Mesodermal cell (in vitro differentiated cells): ENCODE data around the gene CDKN2A.

ENCODE experiments used
- H3K27ac ChIP-seq: 2 replicates; pipeline ENCODE4 v1.7.0; 2013; ENCODE audit warnings: mild to moderate bottlenecking, low read depth, low read length, moderate library complexity; ENCODE audit not compliant: severe bottlenecking
- H3K36me3 ChIP-seq: 2 replicates; pipeline ENCODE4 v1.7.1; 2013; ENCODE audit warnings: mild to moderate bottlenecking, low read length, moderate library complexity; ENCODE audit not compliant: control insufficient read depth, insufficient read depth
- H3K4me1 ChIP-seq: one replicate; pipeline ENCODE4 v1.7.1; 2013; ENCODE audit warnings: mild to moderate bottlenecking, low read length; ENCODE audit not compliant: insufficient read depth, control insufficient read depth, poor library complexity, severe bottlenecking
- H3K4me3 ChIP-seq: 2 replicates; pipeline ENCODE4 v1.7.0; 2013; ENCODE audit warnings: low read length, control low read depth, mild to moderate bottlenecking; ENCODE audit not compliant: insufficient read depth, poor library complexity, severe bottlenecking; ENCODE audit errors: extremely low read depth
- H3K9me3 ChIP-seq: 2 replicates; pipeline ENCODE4 v1.7.1; 2013; ENCODE audit warnings: mild to moderate bottlenecking, low read length, moderate library complexity; ENCODE audit not compliant: control insufficient read depth
- WGBS, 2 experiments: methylation state at CpG; one replicate each; pipeline ENCODE4 v1.1.5; 2013; ENCODE audit warnings: missing lambda C conversion rate in 2 of 2; ENCODE audit not compliant: insufficient coverage in 2 of 2; 5-methylcytosine and 5-hydroxymethylcytosine counted together

CDKN2A gene

GRCh38 chr9:22005702-22006606, 11.8 kb upstream of the CDKN2A start:
- Histone ChIP-seq H3K4me3 (peak overlapping the region; percentile 39), H3K36me3 (peaks cover 17% of the 10 kb centered on the region), H3K27ac (no peak overlapping the region)

GRCh38 chr9:22005021-22005701, 11.0 kb upstream of the CDKN2A start:
- Histone ChIP-seq H3K36me3 (peaks cover 17% of the 10 kb centered on the region), H3K9me3 (no peaks in the 10 kb centered on the region), H3K27ac (no peak overlapping the region), H3K4me3 (peak overlapping the region; percentile 39), H3K4me1 (no peaks in the 10 kb centered on the region)
- 7 to 14% methylated on average over 11 to 20 of the region's 25 CpGs for WGBS, 2 experiments

More at GRCh38 chr9:22005702-22006606, 11.8 kb upstream of the CDKN2A start:
- H3K9me3 ChIP-seq, result no peaks in the 10 kb centered on the region
- no peaks in the 10 kb centered on the region for H3K4me1 ChIP-seq
- WGBS, 2 experiments, result 3 to 4% methylated on average over 36 to 37 of the region's 44 CpGs

GRCh38 chr9:22002038-22002437, 7.8 kb upstream of the CDKN2A start:
- no peak overlapping the region for H3K4me3 ChIP-seq
- no peaks in the 10 kb centered on the region for H3K9me3 ChIP-seq
- no peaks in the 10 kb centered on the region for H3K4me1 ChIP-seq
- no peak overlapping the region for H3K27ac ChIP-seq
- no CpG with 5 or more reads among the region's 1 CpG for WGBS, 2 experiments
- peaks cover 17% of the 10 kb centered on the region for H3K36me3 ChIP-seq

GRCh38 chr9:21998026-21998425, 3.8 kb upstream of the CDKN2A start:
- WGBS, 2 experiments, result no CpG with 5 or more reads among the region's 2 CpGs
- no peaks in the 10 kb centered on the region for H3K4me1 ChIP-seq

GRCh38 chr9:21997480-21997879, 3.3 kb upstream of the CDKN2A start:
- Histone ChIP-seq H3K4me3 (no peak overlapping the region), H3K9me3 (no peaks in the 10 kb centered on the region), H3K27ac (no peak overlapping the region), H3K4me1 (no peaks in the 10 kb centered on the region), H3K36me3 (no peaks in the 10 kb centered on the region)
- WGBS, 2 experiments, result no CpG with 5 or more reads among the region's 1 CpG

More at GRCh38 chr9:21998026-21998425, 3.8 kb upstream of the CDKN2A start:
- Histone ChIP-seq H3K4me3 (no peak overlapping the region), H3K27ac (no peak overlapping the region), H3K9me3 (no peaks in the 10 kb centered on the region), H3K36me3 (no peaks in the 10 kb centered on the region)

- 32 to 82% methylated on average over 2 of the region's 5 CpGs for WGBS, 2 experiments
- Histone ChIP-seq H3K4me3 (no peak overlapping the region), H3K27ac (no peak overlapping the region), H3K4me1 (no peaks in the 10 kb centered on the region), H3K9me3 (no peaks in the 10 kb centered on the region), H3K36me3 (no peaks in the 10 kb centered on the region)
These were observed 2.7 kb upstream of the CDKN2A start for GRCh38 chr9:21996858-21997257.

GRCh38 chr9:21996438-21996837, 2.2 kb upstream of the CDKN2A start:
- H3K9me3 ChIP-seq, result no peaks in the 10 kb centered on the region
- WGBS, 2 experiments, result 15 to 52% methylated on average over 3 to 4 of the region's 9 CpGs
- no peaks in the 10 kb centered on the region for H3K36me3 ChIP-seq
- H3K27ac ChIP-seq, result no peak overlapping the region
- no peaks in the 10 kb centered on the region for H3K4me1 ChIP-seq
- H3K4me3 ChIP-seq, result no peak overlapping the region

- H3K4me1 ChIP-seq, result no peaks in the 10 kb centered on the region
- no peaks in the 10 kb centered on the region for H3K36me3 ChIP-seq
- H3K9me3 ChIP-seq, result no peaks in the 10 kb centered on the region
- no peak overlapping the region for H3K27ac ChIP-seq
- peak overlapping the region; percentile 58 for H3K4me3 ChIP-seq
- 2 to 8% methylated on average over 17 to 28 of the region's 54 CpGs for WGBS, 2 experiments
These were observed 1.6 kb upstream of the CDKN2A start for GRCh38 chr9:21995666-21996398.

- no peak overlapping the region for H3K27ac ChIP-seq
- H3K4me1 ChIP-seq, result no peaks in the 10 kb centered on the region
- no peaks in the 10 kb centered on the region for H3K36me3 ChIP-seq
- H3K9me3 ChIP-seq, result no peaks in the 10 kb centered on the region
- peak overlapping the region; percentile 58 for H3K4me3 ChIP-seq
- WGBS, 2 experiments, result 0% methylated on average over 46 to 50 of the region's 56 CpGs
These were observed 944 bp upstream of the CDKN2A start for GRCh38 chr9:21995006-21995665.

- Histone ChIP-seq H3K4me1 (no peaks in the 10 kb centered on the region), H3K4me3 (peak within 1 kb of the TSS; percentile 58), H3K27ac (no peak within 1 kb of the TSS), H3K9me3 (no peaks in the 10 kb centered on the region), H3K36me3 (no peaks in the 10 kb centered on the region)
- WGBS, 2 experiments, result 0% methylated on average over 2 to 12 of the region's 43 CpGs
These were observed 389 bp upstream of the CDKN2A start, which contains the start of gene CDKN2B-AS1 for GRCh38 chr9:21994556-21995005. Gene CDKN2B-AS1, plus strand, starts transcription at chr9:21994791.
